Upper lobe of left lung (tissue), 6 donors: Measurements from ENCODE around the gene STIL. TPM values are rescaled to one million over a fixed set of nuclear protein-coding genes. Genes with fewer than 3 reads are reported as not detected.

Experiments used
- ATAC-seq, 2 donors: fragments of 200-7000 bp; cut with Tn5 transposase; one replicate each; pipeline ENCODE4 v1.9.1; 2022; ENCODE audit warnings: mild to moderate bottlenecking in 2 of 2, moderate library complexity in 2 of 2; ENCODE audit not compliant: low FRiP score in 2 of 2
- DNase-seq, 2 donors: peaks; one replicate each; pipeline ENCODE4 v3.0.0-alpha.2; 2019 to 2020
- H3K27ac ChIP-seq, 4 donors: fragments of 200-600 bp; sonication (generic); one replicate each; pipeline ENCODE4 v1.5.1; 2016 to 2019
- H3K27me3 ChIP-seq, 4 donors: fragments of 200-600 bp; sonication (generic); one replicate each; pipeline ENCODE4 v1.5.1; 2017 to 2019
- H3K36me3 ChIP-seq, 4 donors: fragments of 200-600 bp; sonication (generic); one replicate each; pipeline ENCODE4 v1.5.1; 2016 to 2019
- H3K4me1 ChIP-seq, 4 donors: fragments of 200-600 bp; sonication (generic); one replicate each; pipeline ENCODE4 v1.5.1; 2018 to 2019
- H3K4me3 ChIP-seq, 4 donors: fragments of 200-600 bp; sonication (generic); one replicate each; pipeline ENCODE4 v1.5.1; 2017 to 2019; ENCODE audit warnings: mild to moderate bottlenecking in 2 of 4, moderate library complexity in 1 of 4
- H3K9me3 ChIP-seq, 4 donors: fragments of 200-600 bp; sonication (generic); one replicate each; pipeline ENCODE4 v1.5.1; 2018 to 2019
- CTCF ChIP-seq, 6 experiments: fragments of 450-650 bp in 4 of 6; fragments of 200-600 bp in 2 of 6; sonication (generic) in 2 of 6; IDR thresholded peaks; one replicate each; pipeline ENCODE4 v1.5.1; 2016 to 2019; ENCODE audit warnings: antibody characterized with exemption in 6 of 6
- EP300 ChIP-seq, 4 donors: sonication (generic); formaldehyde crosslinking; IDR thresholded peaks; one replicate each; pipeline ENCODE4 v1.5.1; 2017; ENCODE audit warnings: antibody characterized with exemption in 4 of 4, control low read depth in 2 of 4
- POLR2A ChIP-seq, 4 donors: fragments of 450-650 bp; IDR thresholded peaks; one replicate each; pipeline ENCODE4 v1.5.1; 2016 to 2017; ENCODE audit warnings: antibody characterized with exemption in 4 of 4, mild to moderate bottlenecking in 2 of 4
- POLR2AphosphoS5 ChIP-seq, 2 donors: sonication (generic); formaldehyde crosslinking; IDR thresholded peaks; one replicate each; pipeline ENCODE4 v1.5.1; 2017; ENCODE audit warnings: antibody characterized with exemption in 2 of 2
- WGBS, 2 donors: methylation state at CpG; one replicate each; pipeline ENCODE4 v1.1.5; 2017 to 2018; 5-methylcytosine and 5-hydroxymethylcytosine counted together
- total RNA-seq, 6 donors: library from RNA; depleted of rRNA in 4 of 6; stranded (reverse); fragments of >200 nt in 4 of 6; gene quantifications; one replicate each; pipeline versions ENCODE4 v1.1.0 to v1.2.1, GENCODE V29; 2016 to 2021
- donor health status: DM: no; HTN: no; CAD: no; lungs with moderate emphysema.
- donor health status: DM: no; HTN: yes; CAD: no; lungs with severe emphysema.

The STIL gene
- total RNA-seq, 6 donors from 2014 or later: 1.1 to 7.0 (median 2.9) TPM

GRCh38 chr1:47216278-47217059 is 97.5 kb downstream of the STIL start:
- peaks cover 5 to 13% (median 9%) of the 10 kb centered on the region in 4 donors for H3K4me1 ChIP-seq
- no peak for DNase-seq
- 84 to 91% methylated on average over 12 of the region's 12 CpGs for WGBS, 2 donors
- H3K4me3 ChIP-seq: no peak overlapping the region
- no peak for ATAC-seq
- no peaks in the 10 kb centered on the region for H3K9me3 ChIP-seq
- no peaks in the 10 kb centered on the region for H3K27me3 ChIP-seq
- H3K36me3 ChIP-seq: peaks cover 0 to 15% (median 0%) of the 10 kb centered on the region in 4 donors
- H3K27ac ChIP-seq: no peak overlapping the region
- TF ChIP-seq POLR2A (IDR thresholded peaks at IDR 0.05) (no peak), EP300 (IDR thresholded peaks at IDR 0.05) (no peak), POLR2AphosphoS5 (IDR thresholded peaks at IDR 0.05) (no peak), CTCF (IDR thresholded peaks at IDR 0.05) (no peak)

- DNase-seq (no peak), ATAC-seq (no peak)
- Histone ChIP-seq H3K4me3 (no peak overlapping the region), H3K36me3 (peaks cover 0 to 13% (median 0%) of the 10 kb centered on the region in 4 donors), H3K27ac (no peak overlapping the region), H3K4me1 (peaks cover 5 to 20% (median 12%) of the 10 kb centered on the region in 4 donors), H3K27me3 (no peaks in the 10 kb centered on the region), H3K9me3 (no peaks in the 10 kb centered on the region)
- 89% methylated on average over 4 of the region's 4 CpGs for WGBS, 2 donors
- TF ChIP-seq EP300 (IDR thresholded peaks at IDR 0.05) (no peak), POLR2AphosphoS5 (IDR thresholded peaks at IDR 0.05) (no peak), POLR2A (IDR thresholded peaks at IDR 0.05) (no peak), CTCF (IDR thresholded peaks at IDR 0.05) (no peak)
These were observed 98.2 kb downstream of the STIL start for GRCh38 chr1:47215713-47216112.

GRCh38 chr1:47214549-47214948 is 99.4 kb downstream of the STIL start:
- Histone ChIP-seq H3K27ac (no peak overlapping the region), H3K27me3 (no peaks in the 10 kb centered on the region), H3K4me1 (peaks cover 5 to 20% (median 15%) of the 10 kb centered on the region in 4 donors), H3K9me3 (no peaks in the 10 kb centered on the region), H3K4me3 (no peak overlapping the region), H3K36me3 (peaks cover 0 to 3% (median 0%) of the 10 kb centered on the region in 4 donors)
- 57 to 73% methylated on average over 3 of the region's 3 CpGs for WGBS, 2 donors
- TF ChIP-seq EP300 (IDR thresholded peaks at IDR 0.05): no peak
- ATAC-seq: no peak
- DNase-seq: no peak

- ATAC-seq: no peak
- 76 to 86% methylated on average over 11 of the region's 11 CpGs for WGBS, 2 donors
- Histone ChIP-seq H3K36me3 (no peaks in the 10 kb centered on the region), H3K9me3 (no peaks in the 10 kb centered on the region), H3K27me3 (no peaks in the 10 kb centered on the region), H3K27ac (peak overlapping the region in 3 of 4 donors; percentile 63 to 83 (median 79)), H3K4me3 (no peak overlapping the region), H3K4me1 (peaks cover 5 to 20% (median 15%) of the 10 kb centered on the region in 4 donors)
- no peak for DNase-seq
- no peak for TF ChIP-seq POLR2A (IDR thresholded peaks at IDR 0.05)
- TF ChIP-seq CTCF (IDR thresholded peaks at IDR 0.05): no peak
- no peak for TF ChIP-seq POLR2AphosphoS5 (IDR thresholded peaks at IDR 0.05)
These were observed 100.5 kb downstream of the STIL start for GRCh38 chr1:47213230-47213963.

GRCh38 chr1:47212636-47213229 is 101.2 kb downstream of the STIL start:
- ATAC-seq (no peak), DNase-seq (no peak)
- TF ChIP-seq EP300 (IDR thresholded peaks at IDR 0.05) (no peak), POLR2AphosphoS5 (IDR thresholded peaks at IDR 0.05) (no peak), POLR2A (IDR thresholded peaks at IDR 0.05) (no peak)
- H3K36me3 ChIP-seq: no peaks in the 10 kb centered on the region
- peaks cover 5 to 20% (median 15%) of the 10 kb centered on the region in 4 donors for H3K4me1 ChIP-seq
- H3K4me3 ChIP-seq: no peak overlapping the region
- WGBS, 2 donors: 72 to 73% methylated on average over 4 of the region's 4 CpGs
- no peaks in the 10 kb centered on the region for H3K9me3 ChIP-seq
- H3K27ac ChIP-seq: peak overlapping the region; percentile 49 to 83 (median 71)
- no peaks in the 10 kb centered on the region for H3K27me3 ChIP-seq
